ENCODE measurements around the gene ZNF761. TPM values are rescaled to one million over a fixed set of nuclear protein-coding genes. Genes with fewer than 3 reads are reported as not detected.
"Not testable (repeated sequence)": the region's sequence is repeated elsewhere in the genome, so short reads cannot be mapped to it uniquely, and the experiment has no call there.

The ZNF761 gene
- total RNA-seq, 1 donor from 2014 or later, result 9.3 TPM

DNA sequence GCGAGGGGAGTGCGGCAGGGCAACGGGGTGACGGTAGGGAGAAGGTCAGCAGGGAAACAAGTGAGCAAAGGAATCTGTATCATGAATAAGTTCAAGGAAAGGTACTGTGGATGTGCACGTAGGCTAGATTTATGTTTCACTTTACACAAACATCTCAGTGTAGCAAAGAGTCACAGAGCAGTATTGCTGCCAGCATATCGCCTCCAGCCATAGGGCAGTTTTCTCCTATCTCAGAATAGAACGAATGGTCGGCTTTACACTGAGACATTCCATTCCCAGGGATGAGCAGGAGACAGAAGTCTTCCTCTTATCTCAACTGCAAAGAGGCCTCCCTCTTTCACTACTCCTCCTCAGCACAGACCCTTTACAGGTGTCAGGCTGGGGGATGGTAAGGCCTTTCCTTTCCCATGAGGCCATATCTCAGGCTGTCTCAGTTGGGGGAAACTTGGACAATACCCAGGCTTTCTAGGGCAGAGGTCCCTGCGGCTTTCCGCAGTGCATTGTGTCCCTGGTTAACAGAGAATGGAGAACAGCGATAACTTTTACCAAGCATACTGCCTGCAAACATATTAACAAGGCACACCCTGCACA lies 28.4 kb downstream of the ZNF761 start:
- not testable (repeated sequence) for DNase-seq (ENCODE audit: low read depth in 2 of 2)

DNA sequence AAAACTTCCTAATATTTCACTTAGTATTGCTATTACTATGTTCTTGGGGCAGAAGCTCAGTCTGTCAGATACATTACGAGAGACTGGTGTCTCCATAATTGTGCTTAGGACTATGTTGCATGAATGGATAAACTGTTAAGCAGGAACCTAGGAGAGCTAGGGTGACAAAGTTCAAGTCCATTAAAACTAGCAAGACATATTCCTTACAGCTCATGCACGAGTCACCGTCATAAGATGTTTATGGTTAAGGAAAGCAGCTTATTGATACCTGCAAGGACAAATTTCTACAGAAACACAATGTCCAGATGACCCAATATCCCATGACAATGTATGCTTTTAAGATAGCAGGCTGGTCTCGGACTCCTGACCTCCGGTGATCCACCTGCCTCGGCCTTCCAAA lies 30.1 kb downstream of the ZNF761 start:
- no peak for DNase-seq (ENCODE audit: low read depth in 2 of 2)

DNA sequence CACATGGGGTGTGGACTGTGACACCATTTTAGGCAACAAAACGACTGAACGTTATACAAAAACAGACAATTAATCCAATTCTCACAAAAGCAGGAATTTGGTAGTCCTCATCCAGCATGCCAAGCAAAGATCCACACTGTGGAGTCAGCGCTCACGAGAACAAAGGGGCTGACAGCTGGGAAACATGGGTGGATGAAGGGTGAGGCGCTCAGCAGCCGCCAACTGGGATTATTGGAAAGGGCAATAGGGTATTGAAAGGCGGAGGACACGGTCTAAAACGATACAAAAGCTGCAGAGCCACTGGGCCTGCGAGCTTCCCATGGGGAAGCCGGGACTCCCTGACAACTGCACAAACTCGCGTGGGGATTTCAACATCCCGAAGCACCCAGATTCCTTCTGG lies 31.1 kb downstream of the ZNF761 start:
- DNase-seq (ENCODE audit: low read depth in 2 of 2), result no peak

DNA sequence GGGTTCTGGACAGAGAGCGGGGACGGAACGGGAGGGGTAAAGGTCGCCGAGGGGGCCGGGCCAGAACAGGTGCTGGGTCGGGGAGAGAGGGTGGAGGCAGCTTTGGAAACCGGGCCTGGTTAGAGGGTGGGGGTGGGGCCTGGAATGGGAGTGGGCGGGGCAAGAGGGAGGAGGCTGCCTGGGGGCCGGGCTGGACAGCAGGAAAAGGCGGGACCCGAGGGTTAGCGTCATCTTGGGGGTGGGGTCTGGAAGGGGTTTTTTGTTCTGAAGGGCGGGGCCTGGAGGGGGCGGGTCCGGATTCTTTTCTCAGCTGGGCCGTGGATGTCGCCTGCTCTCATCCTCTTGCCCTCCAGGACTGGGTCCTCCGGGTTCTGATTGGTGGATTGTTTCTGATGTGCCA lies 31.5 kb downstream of the ZNF761 start:
- DNase-seq (ENCODE audit: low read depth in 2 of 2), result peak in 1 of 2 donors; percentile 45

DNA sequence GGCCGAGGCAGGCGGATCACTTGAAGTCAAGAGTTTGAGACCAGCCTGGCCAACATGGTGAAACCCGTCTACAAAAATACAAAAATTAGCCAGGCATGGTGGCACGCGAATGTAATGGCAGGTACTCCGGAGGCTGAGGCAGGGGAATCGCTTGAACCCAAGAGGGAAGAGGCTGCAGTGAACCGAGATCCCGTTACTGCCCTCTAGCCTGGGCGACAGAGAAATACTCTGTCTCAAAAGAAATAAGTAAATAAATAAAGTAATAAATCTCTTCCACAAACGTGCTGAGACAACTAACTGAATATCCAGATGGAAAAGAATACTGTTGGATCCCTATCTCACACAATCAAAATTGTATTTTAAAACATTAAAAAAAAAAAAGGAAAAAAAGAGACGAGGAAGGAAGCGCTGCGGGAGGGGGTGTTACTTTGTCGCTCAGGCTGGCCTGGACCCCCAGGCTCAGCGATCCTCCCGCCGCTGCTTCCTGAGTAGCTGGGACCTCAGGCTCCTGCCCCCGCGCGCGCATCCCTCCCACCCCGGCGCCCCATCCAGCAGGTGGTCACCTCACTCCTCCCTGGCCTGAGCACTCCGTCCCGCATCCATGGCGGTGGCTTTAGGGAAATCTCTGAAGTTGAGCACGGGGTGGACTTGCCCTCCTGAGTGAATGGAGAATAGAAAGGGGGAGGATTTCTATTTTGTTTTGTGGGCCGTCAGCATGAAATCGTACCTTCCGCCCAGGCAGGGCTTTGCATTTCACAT lies 35.1 kb downstream of the ZNF761 start:
- DNase-seq (ENCODE audit: low read depth in 2 of 2), result peak in 1 of 2 donors; percentile 5

GRCh38 chr19:53467485-53468262 lies 35.9 kb downstream of the ZNF761 start, which contains the start of gene ZNF813:
TSS of gene ZNF813 (plus strand) at chr19:53467733. CDS start at chr19:53483823, 16,090 bp downstream.
- DNase-seq (ENCODE audit: low read depth in 2 of 2), result peak; percentile 84 to 91

DNA sequence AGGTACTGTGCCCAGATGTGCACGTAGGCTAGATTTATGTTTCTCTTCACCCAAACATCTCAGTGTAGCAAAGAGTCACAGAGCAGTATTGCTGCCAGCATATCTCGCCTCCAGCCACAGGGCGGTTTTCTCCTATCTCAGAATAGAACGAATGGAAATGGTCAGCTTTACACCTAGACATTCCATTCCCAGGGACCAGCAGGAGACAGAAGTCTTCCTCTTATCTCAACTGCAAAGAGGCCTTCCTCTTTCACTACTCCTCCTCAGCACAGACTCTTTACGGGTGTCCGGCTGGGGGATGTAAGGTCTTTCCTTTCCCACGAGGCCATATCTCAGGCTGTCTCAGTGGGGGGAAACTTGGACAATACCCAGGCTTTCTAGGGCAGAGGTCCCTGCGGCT lies 36.8 kb downstream of the ZNF761 start:
- DNase-seq (ENCODE audit: low read depth in 2 of 2), result peak in 1 of 2 donors; percentile 8

GRCh38 chr19:53471916-53472315 lies 40.1 kb downstream of the ZNF761 start:
- DNase-seq (ENCODE audit: low read depth in 2 of 2), result no peak

GRCh38 chr19:53474832-53475231 lies 43.0 kb downstream of the ZNF761 start:
- not testable (repeated sequence) for DNase-seq (ENCODE audit: low read depth in 2 of 2)

GRCh38 chr19:53475470-53475869 lies 43.7 kb downstream of the ZNF761 start:
- DNase-seq (ENCODE audit: low read depth in 2 of 2), result not testable (repeated sequence)

DNA sequence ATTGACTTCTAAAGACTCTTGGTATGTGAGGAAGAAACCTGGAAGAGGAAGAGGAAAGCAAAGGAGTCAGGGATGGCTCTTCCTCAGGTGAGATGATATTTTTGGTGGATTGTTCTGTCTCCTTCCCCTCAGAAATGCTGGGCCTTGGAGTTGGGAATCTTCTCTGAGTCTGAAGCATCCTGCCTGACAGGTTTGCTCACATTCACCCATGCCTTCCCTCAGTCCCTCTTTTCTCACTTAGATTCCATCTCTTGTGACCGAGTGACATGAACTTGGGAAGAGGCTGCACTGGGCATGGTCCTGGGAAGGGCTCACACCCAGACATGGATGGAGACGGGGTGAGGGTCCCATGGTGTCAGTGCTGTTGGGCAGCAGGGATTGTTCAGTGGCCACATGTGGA lies 52.0 kb downstream of the ZNF761 start:
- DNase-seq (ENCODE audit: low read depth in 2 of 2), result not testable (repeated sequence)

GRCh38 chr19:53485046-53486004 lies 53.5 kb downstream of the ZNF761 start:
- no peak for DNase-seq (ENCODE audit: low read depth in 2 of 2)

DNA sequence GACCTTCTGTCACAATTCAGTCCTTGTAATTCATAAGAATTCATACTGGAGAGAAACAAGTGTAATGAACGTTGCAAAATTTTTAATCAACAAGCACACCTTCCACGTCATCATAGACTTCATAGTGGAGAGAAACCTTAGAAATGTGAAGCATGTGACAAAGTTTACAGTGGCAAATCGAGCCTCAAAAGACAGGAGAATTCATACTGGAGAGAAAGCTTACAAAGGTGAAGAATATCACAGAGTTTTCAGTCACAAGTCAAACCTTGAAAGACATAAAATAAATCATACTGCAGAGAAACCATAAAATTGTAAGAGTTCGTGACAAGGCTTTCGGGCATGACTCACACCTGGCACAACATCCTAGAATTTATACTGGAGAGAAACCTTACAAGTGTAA lies 60.4 kb downstream of the ZNF761 start:
- no peak for DNase-seq (ENCODE audit: low read depth in 2 of 2)

DNA sequence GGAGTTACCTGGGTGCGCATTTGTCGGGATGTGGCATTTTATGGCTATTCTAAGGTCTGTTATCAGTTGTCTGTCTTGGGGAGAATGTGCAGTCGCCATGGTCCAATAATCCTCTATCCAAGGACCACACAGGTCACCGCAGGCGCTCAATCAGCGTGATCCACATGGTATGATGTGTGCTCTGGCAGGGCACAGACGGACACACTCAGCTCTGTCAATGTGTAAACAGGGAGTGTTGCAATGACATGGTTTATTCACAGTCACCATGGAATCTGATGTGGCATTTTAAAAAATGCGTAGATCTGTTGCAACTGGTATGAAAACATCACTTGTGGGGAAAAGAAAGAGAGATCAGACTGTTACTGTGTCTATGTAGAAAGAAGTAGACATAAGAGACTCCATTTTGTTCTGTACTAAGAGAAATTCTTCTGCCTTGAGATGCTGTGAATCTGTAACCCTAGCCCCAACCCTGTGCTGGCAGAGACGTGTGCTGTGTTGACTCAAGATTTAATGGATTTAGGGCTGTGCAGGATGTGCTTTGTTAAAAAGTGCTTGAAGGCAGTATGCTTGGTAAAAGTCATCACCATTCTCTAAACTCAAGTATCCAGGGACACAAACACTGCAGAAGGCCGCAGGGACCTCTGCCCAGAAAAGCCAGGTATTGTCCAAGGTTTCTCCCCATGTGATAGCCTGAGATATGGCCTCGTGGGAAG lies 65.7 kb downstream of the ZNF761 start:
- not testable (repeated sequence) for DNase-seq (ENCODE audit: low read depth in 2 of 2)

- not testable (repeated sequence) for DNase-seq (ENCODE audit: low read depth in 2 of 2)
Measured at GRCh38 chr19:53498024-53498395, 66.2 kb downstream of the ZNF761 start.

DNA sequence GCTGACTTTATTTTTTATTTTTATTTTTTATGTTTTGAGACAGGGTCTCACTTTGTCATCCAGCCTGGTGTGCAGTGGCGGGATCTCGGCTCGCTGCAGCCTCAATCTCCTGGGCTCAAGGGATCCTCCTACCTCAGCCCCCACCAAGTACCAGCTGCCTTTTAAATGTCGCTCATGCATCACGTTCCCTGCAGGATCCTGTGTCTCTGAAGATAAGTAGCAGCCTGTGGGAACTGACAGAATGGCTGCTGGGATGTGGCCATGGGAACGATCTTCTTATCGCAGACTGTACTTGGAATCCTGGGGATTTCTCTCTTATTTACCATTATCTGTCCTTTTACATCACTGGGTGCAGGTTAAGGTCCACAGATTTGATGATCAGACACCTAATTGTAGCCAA lies 71.4 kb downstream of the ZNF761 start:
- DNase-seq (ENCODE audit: low read depth in 2 of 2), result not testable (repeated sequence)

DNA sequence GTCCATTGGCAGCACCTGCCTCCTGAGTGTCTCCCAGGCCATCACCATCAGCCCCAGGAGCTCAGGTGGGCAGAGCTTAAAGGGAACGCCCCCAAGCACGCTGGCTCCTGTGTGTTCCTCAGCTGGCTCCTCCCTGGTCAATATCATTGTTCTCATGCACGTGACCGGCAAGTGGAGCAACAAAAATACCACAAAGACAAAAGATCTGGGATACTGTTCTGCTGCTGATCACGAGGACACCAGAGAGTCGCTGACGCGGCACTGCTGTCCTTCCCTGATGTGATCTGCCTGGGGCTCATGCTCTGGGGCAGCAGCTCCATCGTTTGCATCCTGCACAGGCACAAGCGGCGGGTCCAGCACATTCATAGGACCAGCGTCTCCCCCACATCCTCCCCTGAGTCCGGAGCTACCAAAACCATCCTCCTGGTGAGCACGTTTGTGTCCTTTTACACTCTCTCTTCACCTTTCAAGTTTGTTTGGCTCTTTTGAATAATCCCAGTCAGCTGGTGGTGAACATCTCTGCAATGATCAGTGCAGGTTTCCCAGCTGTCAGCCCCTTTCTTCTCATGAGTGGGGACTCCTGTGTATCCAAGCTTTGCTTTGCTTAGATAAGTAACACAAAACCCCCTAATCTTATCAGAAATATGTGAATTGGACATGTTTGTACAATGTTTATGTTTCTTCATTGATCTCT lies 72.0 kb downstream of the ZNF761 start:
- peak; percentile 12 to 67 for DNase-seq (ENCODE audit: low read depth in 2 of 2)

- peak; percentile 12 to 39 for DNase-seq (ENCODE audit: low read depth in 2 of 2)
Measured at GRCh38 chr19:53504365-53504703, 72.5 kb downstream of the ZNF761 start.

GRCh38 chr19:53504885-53505284 lies 73.1 kb downstream of the ZNF761 start:
- DNase-seq (ENCODE audit: low read depth in 2 of 2), result peak in 1 of 2 donors; percentile 22

- DNase-seq (ENCODE audit: low read depth in 2 of 2), result no peak
Measured at GRCh38 chr19:53506728-53507127, 74.9 kb downstream of the ZNF761 start.
